Right ventricle myocardium inferior (tissue), 1 donor: ENCODE measurements around the gene FAM229B. TPM values are rescaled to one million over a fixed set of nuclear protein-coding genes. Genes with fewer than 3 reads are reported as not detected.
"Not testable (repeated sequence)": the region's sequence is repeated elsewhere in the genome, so short reads cannot be mapped to it uniquely, and the experiment has no call there.

Experiments
- ATAC-seq: fragments of 200-7000 bp; cut with Tn5 transposase; one replicate; pipeline ENCODE4 v1.9.1; 2020; ENCODE audit warnings: mild to moderate bottlenecking, moderate library complexity
- DNase-seq: peaks from one replicate; pipeline ENCODE4 v3.0.0; 2021; ENCODE audit errors: missing footprints
- intact Hi-C: fragments of 100-400 bp; cut with DNase I; formaldehyde crosslinking; loops from one replicate; pipeline ENCODE4 v1.11.0; 2022
- long read RNA-seq: library from polyadenylated mRNA; unstranded; transcript quantifications from one replicate; pipeline ENCODE4 v2.0.0, GENCODE V29; 2021
- total RNA-seq: library from RNA; stranded (reverse); fragmentation: NEBNext Ultra II Directional; extraction: Animal tissue kit (Norgen Biotek cat#: 25700); gene quantifications from one replicate; pipeline ENCODE4 v1.2.1, GENCODE V29; 2021
- donor health status: DM: no; HTN: yes; CAD: no; lungs with severe emphysema.

The FAM229B gene, protein sequence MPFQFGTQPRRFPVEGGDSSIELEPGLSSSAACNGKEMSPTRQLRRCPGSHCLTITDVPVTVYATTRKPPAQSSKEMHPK
- 75.1 TPM for total RNA-seq
- long read RNA-seq, transcript FAM229B-201 (4 exons, 2,543 nt) = major isoform, 14 of 15 reads
- long read RNA-seq, partial matches to known transcripts = 0 of 15 reads
- long read RNA-seq, other reads (novel, unspliced or antisense) = 1 of 15 reads

DNA sequence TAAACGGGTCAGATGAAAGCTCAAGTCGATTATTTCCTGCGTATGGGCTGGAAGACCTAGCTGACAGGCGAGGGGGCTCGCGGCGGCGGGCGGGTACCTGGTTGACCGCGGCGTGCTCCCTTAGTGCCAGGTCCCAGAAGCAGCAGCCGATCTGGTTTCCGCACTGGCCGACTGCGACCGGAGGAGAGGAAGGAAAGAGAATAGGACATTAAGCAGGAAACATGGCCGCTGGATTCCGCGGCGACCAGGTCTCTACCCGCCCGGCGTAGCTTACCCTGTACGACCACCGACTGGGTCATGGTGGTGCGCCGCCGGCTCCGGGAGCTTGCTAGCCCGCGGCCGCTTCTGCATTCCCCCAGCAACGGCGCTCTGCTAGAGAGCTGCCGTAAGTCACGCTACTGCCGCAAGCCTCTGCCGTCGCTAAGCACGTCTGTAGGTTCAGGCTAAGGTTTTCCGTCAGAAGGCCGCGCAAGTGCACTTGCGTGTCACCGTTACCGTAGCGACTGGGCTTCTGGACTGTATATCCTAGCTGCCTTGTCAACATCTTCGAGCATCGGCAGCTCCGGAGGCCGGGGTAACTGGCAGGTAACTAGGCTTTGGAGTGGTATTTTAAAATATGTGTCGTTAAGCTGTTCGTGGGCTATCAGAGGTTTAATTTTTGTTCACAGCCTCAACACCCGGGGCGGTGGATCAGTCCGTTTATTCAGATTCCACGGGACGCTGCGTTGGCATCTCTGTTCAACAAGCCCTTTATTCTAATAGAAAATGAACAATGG lies at the start of gene FAM229B, which contains the start of gene TUBE1:
TSS of gene FAM229B (plus strand) at position 456 of the 776 bp plus-strand sequence. CDS start 11,693 bp downstream, outside the sequence.
TSS of gene TUBE1 (minus strand) at position 347 of the 776 bp plus-strand sequence. CDS start at position 299, 48 bp downstream.
- intact Hi-C loops = loop anchor here (5.0 kb wide), 1 partner anchor 180 kb away; no protein-coding TSS in a partner anchor
- DNase-seq = peak; percentile 95
- ATAC-seq = peak; percentile 96

DNA sequence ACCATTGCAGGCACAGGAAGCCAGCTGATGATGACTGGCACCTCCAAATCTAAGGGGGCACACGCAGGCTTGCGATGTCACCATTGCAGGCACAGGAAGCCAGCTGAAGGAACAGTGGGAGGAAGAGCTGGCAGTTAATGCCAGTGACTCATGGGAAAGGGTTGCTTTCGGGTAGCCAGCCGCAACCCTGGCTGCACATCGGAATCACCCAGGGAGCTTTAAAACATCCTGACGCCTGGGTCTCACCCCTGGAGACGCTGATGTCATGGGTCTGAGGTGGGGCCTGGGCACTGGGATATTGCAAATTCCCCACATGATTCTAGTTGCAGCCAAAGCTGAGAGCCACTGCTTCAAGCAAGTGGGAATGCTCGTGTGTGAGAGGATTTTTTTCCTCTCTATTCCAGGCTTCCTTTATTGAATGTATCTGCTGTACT lies 49.6 kb upstream of the FAM229B start:
- peak; percentile 88 for ATAC-seq
- intact Hi-C loops = no loop called here
- peak; percentile 76 for DNase-seq

- DNase-seq (no peak), ATAC-seq (peak; percentile 23)
- intact Hi-C loops = no loop called here
Observed at GRCh38 chr6:112038268-112038667, 49.1 kb upstream of the FAM229B start.

- intact Hi-C loops = no loop called here
- DNase-seq (no peak), ATAC-seq (no peak)
Observed at GRCh38 chr6:112038756-112039430, 48.5 kb upstream of the FAM229B start.

DNA sequence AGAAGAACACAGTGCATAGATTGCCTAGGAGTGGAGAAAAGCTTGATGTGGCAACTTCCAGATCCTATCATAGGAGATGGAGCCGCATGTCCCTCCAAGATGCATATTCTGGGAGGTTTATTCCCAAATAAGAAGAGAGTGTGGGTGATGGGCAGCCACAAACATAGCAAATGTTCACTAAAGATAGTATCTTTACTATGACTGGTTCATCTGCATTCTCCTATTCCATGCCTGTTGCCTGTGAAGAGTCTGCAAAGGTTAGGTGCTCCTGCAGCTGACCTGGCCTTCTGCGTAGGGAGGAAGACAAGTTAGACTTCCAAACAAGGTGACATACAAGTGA lies 48.0 kb upstream of the FAM229B start:
- DNase-seq (no peak), ATAC-seq (no peak)
- intact Hi-C loops = no loop called here

DNA sequence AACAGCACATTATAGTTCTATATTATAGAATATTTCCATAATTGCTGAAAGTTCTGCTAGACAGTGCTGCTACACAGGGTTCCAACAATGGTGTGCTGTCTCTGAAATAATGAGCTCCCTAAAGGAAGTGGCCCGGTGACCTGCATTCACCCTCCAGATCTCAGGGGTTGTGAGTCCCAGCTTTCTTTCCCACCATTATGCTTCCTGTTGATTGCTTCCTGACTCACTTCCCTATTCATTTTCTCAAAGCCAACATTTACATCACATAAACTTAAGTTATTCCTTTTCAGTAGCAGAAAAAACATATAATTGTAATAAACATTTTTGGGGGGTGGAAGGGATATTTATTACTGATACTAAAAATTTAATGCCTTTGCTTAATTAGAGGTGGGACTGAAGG lies 46.4 kb upstream of the FAM229B start:
- no peak for DNase-seq
- no peak for ATAC-seq
- intact Hi-C loops = loop anchor here (5.0 kb wide), 2 partner anchors 39 to 784 kb away; a partner anchor contains a TSS

DNA sequence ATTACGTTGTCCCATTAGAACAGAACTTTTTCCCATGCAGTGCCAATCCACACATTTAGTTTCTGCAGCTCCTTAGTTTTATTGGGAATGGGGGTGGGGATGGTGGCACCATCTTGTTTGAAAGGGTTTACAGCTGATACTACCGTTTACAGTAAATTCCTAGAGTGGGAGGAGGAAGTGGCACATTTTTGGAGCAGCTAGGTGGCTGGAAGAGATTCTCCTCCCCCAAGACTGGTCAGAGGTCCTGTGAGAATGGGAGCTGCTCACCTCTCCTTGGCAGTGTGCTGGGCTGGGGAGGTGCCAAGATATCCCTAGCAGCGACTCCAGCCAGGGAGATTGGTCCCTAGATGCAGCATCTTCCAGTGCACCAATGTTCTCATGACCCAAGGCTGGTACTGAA lies 45.9 kb upstream of the FAM229B start:
- DNase-seq = no peak
- intact Hi-C loops = loop anchor here (5.0 kb wide), 2 partner anchors 39 to 784 kb away; a partner anchor contains a TSS
- no peak for ATAC-seq

DNA sequence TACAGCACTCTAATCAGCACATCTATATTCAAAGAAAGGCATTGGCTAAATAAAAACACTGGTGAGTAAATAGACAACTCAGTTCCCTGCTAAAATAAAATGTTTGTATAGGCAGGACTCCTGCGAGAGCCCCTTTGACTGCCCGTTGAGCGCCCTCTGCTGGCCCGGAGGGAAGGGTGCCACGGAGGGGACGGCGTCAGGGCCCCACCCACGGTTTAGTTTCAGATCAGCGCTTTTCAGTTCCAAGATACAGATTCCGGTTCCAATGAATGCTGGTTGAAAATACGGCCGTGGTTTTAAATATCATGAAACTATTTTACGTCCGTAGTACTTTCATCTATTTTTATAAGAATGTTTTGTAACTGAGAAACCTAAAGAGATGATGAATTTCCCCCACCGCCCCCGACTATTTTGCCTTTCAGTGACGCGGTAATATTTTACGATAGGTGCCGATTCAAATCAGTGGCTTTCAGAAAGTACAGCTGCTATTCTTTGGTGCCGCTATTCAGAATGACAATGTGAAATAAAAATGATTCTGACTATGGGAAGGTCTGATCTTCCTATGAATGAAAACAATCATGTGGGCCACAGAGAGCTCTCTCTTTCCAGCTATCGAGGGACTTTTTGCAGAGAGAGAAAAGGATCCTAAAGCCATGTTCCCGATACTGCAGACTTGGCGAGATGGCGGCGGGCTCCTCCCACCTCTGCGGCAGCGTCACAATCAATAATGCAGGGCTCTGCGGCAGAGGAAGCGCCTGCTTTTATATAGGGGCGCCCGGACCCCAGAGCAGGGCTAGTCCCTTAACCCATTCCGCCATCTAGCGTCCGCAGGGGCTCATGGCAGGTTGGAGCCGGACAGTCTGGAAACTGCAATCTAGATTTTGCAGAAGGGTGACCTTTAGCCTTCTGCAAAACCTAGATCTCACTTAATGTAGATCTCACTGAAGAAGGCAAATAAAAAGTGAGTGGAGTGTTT lies 44.1 kb upstream of the FAM229B start:
- intact Hi-C loops = loop anchor here (1.0 to 5.0 kb wide), 4 partner anchors 41 to 786 kb away; partner anchors contain the start of gene FYN
- DNase-seq (peak; percentile 92), ATAC-seq (peak; percentile 95)

DNA sequence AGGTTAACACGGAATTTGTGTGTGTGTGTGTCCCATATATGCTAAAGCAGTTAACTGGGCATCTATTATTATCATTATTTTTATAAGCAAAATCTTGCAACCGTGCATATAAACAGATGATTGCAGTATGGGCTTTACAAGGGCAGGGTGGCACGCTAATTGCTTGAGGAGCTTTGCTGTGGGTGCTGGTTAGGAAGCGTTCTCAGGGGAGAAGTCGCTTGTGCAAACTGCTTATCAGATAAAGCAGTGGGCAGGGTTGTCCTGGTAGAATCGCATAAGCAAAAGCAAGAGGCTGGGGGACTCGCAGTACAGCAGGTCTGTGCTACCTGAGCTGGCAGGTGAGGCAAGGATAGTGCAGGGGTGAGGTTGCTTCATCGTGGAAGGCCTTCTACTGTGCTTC lies 43.2 kb upstream of the FAM229B start:
- intact Hi-C loops = loop anchor here (5.0 kb wide), 2 partner anchors 42 to 787 kb away; a partner anchor contains a TSS
- DNase-seq = no peak

GRCh38 chr6:112044856-112045255 lies 42.5 kb upstream of the FAM229B start:
- intact Hi-C loops = loop anchor here (5.0 kb wide), 2 partner anchors 43 to 788 kb away; a partner anchor contains a TSS
- ATAC-seq (no peak), DNase-seq (no peak)

More for the DNA sequence above, 43.2 kb upstream of the FAM229B start:
- ATAC-seq = no peak

DNA sequence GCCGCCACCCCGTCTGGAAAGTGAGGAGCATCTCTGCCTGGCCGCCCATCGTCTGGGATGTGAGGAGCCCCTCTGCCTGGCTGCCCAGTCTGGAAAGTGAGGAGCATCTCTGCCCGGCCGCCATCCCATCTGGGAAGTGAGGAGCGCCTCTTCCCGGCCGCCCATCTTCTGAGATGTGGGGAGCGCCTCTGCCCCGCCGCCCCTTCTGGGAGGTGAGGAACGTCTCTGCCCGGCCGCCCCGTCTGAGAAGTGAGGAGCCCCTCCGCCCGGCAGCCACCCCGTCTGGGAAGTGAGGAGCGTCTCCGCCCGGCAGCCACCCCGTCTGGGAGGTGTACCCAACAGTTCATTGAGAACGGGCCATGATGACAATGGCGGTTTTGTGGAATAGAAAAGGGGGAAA lies 39.9 kb upstream of the FAM229B start:
- DNase-seq, ATAC-seq, intact Hi-C loops: not testable (repeated sequence)

DNA sequence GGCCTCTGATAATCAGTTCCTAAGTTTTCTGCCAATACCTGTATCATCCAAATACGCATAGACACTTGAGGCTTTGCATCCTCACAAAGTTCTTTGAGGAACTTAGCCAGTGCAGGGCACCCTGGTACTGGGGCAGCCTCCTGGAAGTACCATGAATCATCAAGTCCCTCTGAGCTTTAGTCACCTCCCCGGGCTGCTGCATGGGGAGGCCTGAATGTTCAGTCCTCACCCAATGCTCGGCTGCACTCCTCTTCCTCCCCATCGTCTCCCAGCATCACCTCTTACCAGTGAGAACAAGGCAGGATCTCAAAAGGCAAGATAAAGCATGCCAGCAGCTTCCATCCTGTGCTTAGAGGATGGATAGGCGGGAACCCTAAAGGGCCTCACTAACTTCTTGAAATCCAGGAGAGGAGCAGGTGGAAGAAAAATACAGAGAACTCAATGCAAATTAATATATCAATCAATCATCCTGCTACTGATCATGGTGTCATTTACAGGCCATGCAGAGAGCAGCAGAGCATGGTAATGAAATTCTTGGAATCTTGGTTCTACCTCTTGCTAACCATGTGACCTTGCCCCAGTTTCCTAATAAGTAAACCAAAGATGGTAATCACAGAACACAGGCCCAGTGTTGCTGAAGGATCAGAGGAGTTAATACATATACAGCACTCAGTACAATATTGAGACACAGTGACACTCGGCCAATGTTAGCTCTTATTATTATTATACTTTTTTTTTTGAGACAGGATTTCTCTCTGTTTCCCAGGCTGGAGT lies 38.2 kb upstream of the FAM229B start:
- intact Hi-C loops = no loop called here
- DNase-seq = no peak
- no peak for ATAC-seq

GRCh38 chr6:112049996-112050395 lies 37.4 kb upstream of the FAM229B start:
- intact Hi-C loops = no loop called here
- no peak for DNase-seq
- no peak for ATAC-seq

- intact Hi-C loops = no loop called here
- DNase-seq (no peak), ATAC-seq (no peak)
Observed at GRCh38 chr6:112050429-112050828, 37.0 kb upstream of the FAM229B start.

DNA sequence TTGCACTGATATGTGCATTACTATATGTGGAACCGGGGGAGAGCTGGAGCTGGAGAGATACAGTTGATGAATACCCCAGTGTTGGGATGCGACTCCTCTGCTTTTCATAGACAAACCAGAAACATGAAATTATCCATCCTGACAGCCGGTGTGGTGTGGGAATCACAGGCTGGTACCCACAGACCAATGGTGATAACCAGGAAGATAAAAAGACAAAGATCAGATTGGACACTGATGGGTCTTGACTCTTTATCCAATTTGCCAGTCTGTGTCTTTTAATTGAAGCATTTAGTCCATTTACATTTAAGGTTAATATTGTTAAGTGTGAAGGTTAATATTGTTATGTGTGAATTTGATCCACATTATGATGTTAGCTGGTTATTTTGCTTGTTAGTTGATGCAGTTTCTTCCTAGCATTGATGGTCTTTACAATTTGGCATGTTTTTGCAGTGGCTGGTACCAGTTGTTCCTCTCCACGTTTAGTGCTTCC lies 36.1 kb upstream of the FAM229B start:
- ATAC-seq, intact Hi-C loops, DNase-seq: not testable (repeated sequence)

GRCh38 chr6:112054001-112054400 lies 33.4 kb upstream of the FAM229B start, which contains the start of gene CCN6:
Gene CCN6, plus strand, starts transcription at chr6:112054104. Its CDS starts 254 bp downstream, at chr6:112054358.
- ATAC-seq (no peak), DNase-seq (peak; percentile 49)
- intact Hi-C loops = no loop called here

- DNase-seq (peak; percentile 49), ATAC-seq (no peak)
- intact Hi-C loops = no loop called here
Observed at GRCh38 chr6:112054555-112055190, 32.7 kb upstream of the FAM229B start.
